K562 (cell line): ENCODE results near the gene OR6K3. TPM values are rescaled to one million over a fixed set of nuclear protein-coding genes. Genes with fewer than 3 reads are reported as not detected.

Experiments used
- ATAC-seq: fragments of 200-7000 bp; cut with Tn5 transposase; 3 replicates; pipeline ENCODE4 v1.9.1; 2020; ENCODE audit warnings: moderate library complexity
- Bru-seq: library from RNA; stranded (reverse); fragments of 400-500 nt; gene quantifications from one replicate; lab custom pipeline; 2021; lab: Mats Ljungman, UMichigan
- BruChase-seq, 2 experiments: library from RNA; stranded (reverse); fragments of 400-500 nt; gene quantifications; one replicate each; lab custom pipeline; 2021; lab: Mats Ljungman, UMichigan
- BruUV-seq: library from RNA; stranded (reverse); fragments of 400-500 nt; replicated peaks from 2 replicates; lab custom pipeline; 2021; lab: Mats Ljungman, UMichigan
- CTCF ChIA-PET: fragments of 300-600 bp; formaldehyde crosslinking; extraction: SDS; loops from one replicate; lab custom pipeline; 2021; ENCODE audit warnings: low intra/inter-chr PET ratio; lab: Yijun Ruan, JAX
- POLR2A ChIA-PET: fragments of 300-600, 350-650 bp; sonication (Branson Sonifier 250); formaldehyde crosslinking; extraction: SDS; loops from one replicate; lab custom pipeline; 2021; ENCODE audit warnings: antibody characterized with exemption, inconsistent platforms; lab: Yijun Ruan, JAX
- DNase-seq, 4 experiments: peaks; one replicate each; pipeline versions ENCODE4 v3.0.0 to v3.0.0-alpha.2; 2011 to 2018; ENCODE audit warnings: low spot score in 3 of 4, mixed read lengths in 3 of 4; ENCODE audit errors: extremely low read depth in 1 of 4
- FAIRE-seq: peaks from 2 replicates; lab custom pipeline; 2011; peaks lifted over from hg19 to GRCh38; lab: Jason Lieb, UNC
- H2AFZ ChIP-seq: 2 replicates; pipeline ENCODE4 v1.6.0; 2011; ENCODE audit warnings: low read depth, low read length, control low read depth, inconsistent platforms
- H3K27ac ChIP-seq: fragments of 200-600 bp; 3 replicates; pipeline ENCODE4 v1.8.0; 2011; ENCODE audit warnings: low read depth, mild to moderate bottlenecking, control low read depth, inconsistent platforms, low read length, moderate library complexity, mixed read lengths; ENCODE audit errors: extremely low read depth
- H3K27me3 ChIP-seq, 2 experiments: fragments of 300-600 bp in 1 of 2; 2 replicates in 1 of 2; 3 replicates in 1 of 2; pipeline versions ENCODE4 v1.6.0 to v1.8.0; 2011; ENCODE audit warnings: inconsistent platforms in 2 of 2, low read length in 2 of 2, mild to moderate bottlenecking in 1 of 2, mixed read lengths in 1 of 2, moderate library complexity in 1 of 2; ENCODE audit not compliant: control insufficient read depth in 2 of 2, insufficient read depth in 2 of 2
- H3K36me3 ChIP-seq: fragments of 300-600 bp; 3 replicates; pipeline ENCODE4 v1.8.0; 2011; ENCODE audit warnings: mild to moderate bottlenecking, low read length, inconsistent platforms; ENCODE audit not compliant: control insufficient read depth, insufficient read depth
- H3K4me1 ChIP-seq, 2 experiments: fragments of 200-600 bp in 1 of 2; replicated peaks in 1 of 2; 2 replicates in 1 of 2; 3 replicates in 1 of 2; pipeline versions ENCODE4 v1.5.1 to v1.8.0; 2011; ENCODE audit warnings: inconsistent platforms in 2 of 2, low read length in 2 of 2, mild to moderate bottlenecking in 1 of 2, mixed read lengths in 1 of 2, moderate library complexity in 1 of 2; ENCODE audit not compliant: control insufficient read depth in 2 of 2, insufficient read depth in 2 of 2
- H3K4me2 ChIP-seq: 2 replicates; pipeline ENCODE4 v1.6.1; 2011; ENCODE audit warnings: low read length, control low read depth, inconsistent platforms, mixed read lengths; ENCODE audit not compliant: insufficient read depth
- H3K4me3 ChIP-seq: fragments of 200-600 bp; sonication (generic), shearing (Covaris generic); 2 replicates; pipeline ENCODE4 v1.5.1; 2016; ENCODE audit warnings: control low read depth, inconsistent platforms
- H3K79me2 ChIP-seq: fragments of 200-600 bp; 3 replicates; pipeline ENCODE4 v1.8.0; 2011; ENCODE audit warnings: low read length, inconsistent platforms; ENCODE audit not compliant: control insufficient read depth, insufficient read depth
- H3K9ac ChIP-seq, 2 experiments: 2 replicates each; pipeline versions ENCODE4 v1.6.0 to v1.6.1; 2011; ENCODE audit warnings: low read depth in 2 of 2, low read length in 2 of 2, control low read depth in 1 of 2, inconsistent platforms in 1 of 2, mild to moderate bottlenecking in 1 of 2, mixed read lengths in 1 of 2; ENCODE audit not compliant: insufficient read depth in 1 of 2
- H3K9me1 ChIP-seq: one replicate; pipeline ENCODE4 v1.6.0; 2011; ENCODE audit warnings: inconsistent platforms, mild to moderate bottlenecking, low read length, moderate library complexity; ENCODE audit not compliant: control insufficient read depth, insufficient read depth
- H3K9me3 ChIP-seq: replicated peaks from 2 replicates; pipeline ENCODE4 v1.5.1; 2011; ENCODE audit warnings: low read depth, low read length, inconsistent platforms; ENCODE audit not compliant: control insufficient read depth, insufficient read depth
- H4K20me1 ChIP-seq: replicated peaks from 2 replicates; pipeline ENCODE4 v1.6.1; 2011; ENCODE audit warnings: low read length, inconsistent platforms, mixed read lengths; ENCODE audit not compliant: control insufficient read depth, insufficient read depth
- ARNT ChIP-seq, 2 experiments: fragments of 450-650 bp; IDR thresholded peaks; 2 replicates each; pipeline ENCODE4 v1.6.1; 2016; ENCODE audit warnings: mild to moderate bottlenecking in 1 of 2
- HNRNPL ChIP-seq: fragments of 200-400 bp; formaldehyde crosslinking; IDR thresholded peaks from 2 replicates; pipeline ENCODE4 v1.6.1; 2017; ENCODE audit warnings: low read depth, mild to moderate bottlenecking, low read length
- LEF1 ChIP-seq: fragments of 450-650 bp; IDR thresholded peaks from 2 replicates; pipeline ENCODE4 v1.6.1; 2016; ENCODE audit warnings: mild to moderate bottlenecking
- MTA2 ChIP-seq: fragments of 450-650 bp; IDR thresholded peaks from 2 replicates; pipeline ENCODE4 v1.6.1; 2016; ENCODE audit warnings: low read depth
- PBX2 ChIP-seq, 2 experiments: IDR thresholded peaks in 1 of 2; conservative IDR thresholded peaks in 1 of 2; 2 replicates each; pipeline ENCODE4 v1.6.1; 2016; ENCODE audit warnings: low read depth in 2 of 2, mild to moderate bottlenecking in 1 of 2, missing compliant biosample characterization in 1 of 2, missing genetic modification characterization in 1 of 2, moderate library complexity in 1 of 2
- SAFB ChIP-seq: fragments of 200-400 bp; formaldehyde crosslinking; IDR thresholded peaks from 2 replicates; pipeline ENCODE4 v1.6.1; 2017; ENCODE audit warnings: low read depth, low read length, borderline replicate concordance
- THRAP3 ChIP-seq: fragments of 450-650 bp; IDR thresholded peaks from 2 replicates; pipeline ENCODE4 v1.6.1; 2016; ENCODE audit warnings: mild to moderate bottlenecking, inconsistent platforms, borderline replicate concordance
- ZFP36 ChIP-seq: fragments of 150-350 bp; IDR thresholded peaks from 2 replicates; pipeline ENCODE4 v1.6.1; 2018; ENCODE audit warnings: low read length, low read depth; ENCODE audit not compliant: partially characterized antibody
- WGBS: fragments of 100-300 bp; shearing (Covaris generic); methylation state at CpG from one replicate; pipeline ENCODE4 v1.1.6; 2016; ENCODE audit warnings: low coverage, mixed read lengths; ENCODE audit not compliant: insufficient coverage; ENCODE audit errors: missing lambda C conversion rate; 5-methylcytosine and 5-hydroxymethylcytosine counted together
- in situ Hi-C: fragments of 300-500 bp; cut with MboI; formaldehyde crosslinking; loops from 4 replicates; pipeline ENCODE4 v1.15.0; 2018; ENCODE audit warnings: inconsistent platforms, mixed read lengths
- intact Hi-C: fragments of 100-400 bp; cut with micrococcal nuclease; formaldehyde crosslinking; loops from 2 replicates; pipeline ENCODE4 v1.14.2; 2022
- long read RNA-seq, 3 experiments: library from polyadenylated mRNA in 2 of 3; library from RNA in 1 of 3; unstranded in 2 of 3; stranded (forward) in 1 of 3; transcript quantifications; one replicate each; pipeline ENCODE4 v2.0.0, GENCODE V29; 2019 to 2022
- polyA minus RNA-seq, 3 experiments: library from RNA; depleted of rRNA, polyadenylated mRNA; stranded (reverse); fragments of >200 nt; gene quantifications; 2 replicates each; pipeline ENCODE4 v1.2.3, GENCODE V29; 2011
- polyA plus RNA-seq, 8 experiments: library from polyadenylated mRNA; depleted of rRNA in 4 of 8; stranded (reverse) in 5 of 8; unstranded in 3 of 8; fragments of >200 nt; fragmentation: Nextera tagmentation in 2 of 8; fragmentation: Illumina TruSeq in 1 of 8; extraction: Ambion mirVana in 2 of 8; extraction: Trizol in 1 of 8; gene quantifications; 2 replicates each; pipeline versions ENCODE4 v1.2.1 to v1.2.3, GENCODE V29; 2011 to 2014; ENCODE audit warnings: inconsistent platforms in 1 of 8, missing spikeins in 1 of 8
- total RNA-seq, 7 experiments: library from RNA; depleted of rRNA in 6 of 7; stranded (reverse); fragments of >200 nt in 6 of 7; fragmentation: Illumina TruSeq in 2 of 7; extraction: Trizol in 2 of 7; gene quantifications; 2 replicates each; pipeline versions ENCODE4 v1.2.1 to v1.2.3, GENCODE V29; 2011 to 2021; ENCODE audit warnings: low replicate concordance in 1 of 7
- TF ChIP-seq, protein P1 (sequence below): fragments of 250-450 bp; sonication (Bioruptor Pico); IDR thresholded peaks from 2 replicates; pipeline ENCODE4 v1.4.0; 2020; ENCODE audit warnings: mild to moderate bottlenecking, moderate library complexity

OR6K3 gene, protein sequence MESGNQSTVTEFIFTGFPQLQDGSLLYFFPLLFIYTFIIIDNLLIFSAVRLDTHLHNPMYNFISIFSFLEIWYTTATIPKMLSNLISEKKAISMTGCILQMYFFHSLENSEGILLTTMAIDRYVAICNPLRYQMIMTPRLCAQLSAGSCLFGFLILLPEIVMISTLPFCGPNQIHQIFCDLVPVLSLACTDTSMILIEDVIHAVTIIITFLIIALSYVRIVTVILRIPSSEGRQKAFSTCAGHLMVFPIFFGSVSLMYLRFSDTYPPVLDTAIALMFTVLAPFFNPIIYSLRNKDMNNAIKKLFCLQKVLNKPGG
- total RNA-seq (2011; cell fraction: chromatin; rRNA removed; ENCODE audit: low replicate concordance) = not detected in 2 replicates
- not detected in 2 replicates for total RNA-seq (2011; cell fraction: nucleolus; rRNA removed)
- total RNA-seq (2011; cell fraction: nucleoplasm; rRNA removed) = not detected in 2 replicates
- total RNA-seq (2014; rRNA removed) (not detected in 2 replicates), total RNA-seq (2014; rRNA removed; fragmentation: Illumina TruSeq; extraction: Trizol) (not detected in 2 replicates), total RNA-seq (2015; rRNA removed; fragmentation: Illumina TruSeq; extraction: Trizol) (not detected in 2 replicates), total RNA-seq (2021) (not detected in 2 replicates), polyA plus RNA-seq (2011; rRNA removed) (not detected in 2 replicates), polyA plus RNA-seq (2014; fragmentation: Illumina TruSeq; extraction: Trizol) (not detected in 2 replicates), polyA plus RNA-seq (2014; fragmentation: Nextera tagmentation; extraction: Ambion mirVana) (not detected), polyA plus RNA-seq (2014; rRNA removed) (0.20 TPM in 1 of 2 replicates, not detected in the other), polyA minus RNA-seq (2011; rRNA and poly(A)+ RNA removed) (not detected in 2 replicates), Bru-seq, nascent RNA (not detected), BruChase-seq, experiment 1, labeled RNA remaining after a 2-hour chase (not detected), BruChase-seq, experiment 2, labeled RNA remaining after a 6-hour chase (not detected)
- polyA plus RNA-seq (2011; cell fraction: cytosol; rRNA removed) = not detected in 2 replicates
- polyA plus RNA-seq (2011; cell fraction: nucleus; rRNA removed) = not detected in 2 replicates
- 0.08 TPM in 1 of 2 replicates, not detected in the other for polyA plus RNA-seq (2012)
- polyA minus RNA-seq (2011; cell fraction: cytosol; rRNA and poly(A)+ RNA removed) = not detected in 2 replicates
- polyA minus RNA-seq (2011; cell fraction: nucleus; rRNA and poly(A)+ RNA removed) = not detected in 2 replicates
- long read RNA-seq, experiment 1 = 0 reads
- long read RNA-seq, experiment 2 = 0 reads
- long read RNA-seq, experiment 3 = 0 reads

DNA sequence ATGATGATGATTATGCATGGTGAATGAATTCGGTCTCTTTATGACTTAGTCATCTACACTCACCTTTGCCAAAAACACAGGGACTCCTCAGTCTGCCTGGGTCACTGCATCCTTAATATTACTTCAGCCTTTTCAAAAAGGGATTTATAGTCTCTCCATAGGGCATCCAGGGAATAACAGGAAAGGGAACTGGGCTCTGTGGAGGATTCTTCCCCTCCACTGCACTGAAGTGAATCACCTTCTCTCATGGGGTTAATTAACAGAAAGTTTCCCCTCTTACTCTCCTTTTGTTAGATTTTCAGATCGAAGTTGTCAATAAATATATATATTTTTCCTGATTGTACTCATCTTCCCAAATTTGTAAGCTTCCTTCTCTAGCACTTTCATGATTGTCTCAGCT is at the start of gene OR6K3:
Gene OR6K3, minus strand, starts transcription at position 101 of the 400 bp plus-strand sequence. CDS start 2,605 bp downstream, outside the sequence.
- Histone ChIP-seq H3K9me3 (no peaks in the 10 kb centered on the region), H3K4me1 (no peaks in the 10 kb centered on the region), H4K20me1 (no peaks in the 10 kb centered on the region), H3K9me1 (no peaks in the 10 kb centered on the region), H3K4me3 (no peak within 1 kb of the TSS), H3K27me3 (no peaks in the 10 kb centered on the region), H2AFZ (peak within 1 kb of the TSS; percentile 47; the same call in 1 of the 2 replicates), H3K27ac (no peak within 1 kb of the TSS), H3K4me2 (no peak within 1 kb of the TSS), H3K79me2 (no peaks in the 10 kb centered on the region), H3K9ac (no peak within 1 kb of the TSS), H3K36me3 (no peaks in the 10 kb centered on the region)
- FAIRE-seq (no peak), DNase-seq (no peak), ATAC-seq (no peak)
- ChIA-PET POLR2A (interaction anchor here (1.4 kb wide), 1 partner anchor 10 kb away, joined by 4 read pairs; no protein-coding TSS in a partner anchor), CTCF (no interaction called here)
- intact Hi-C loops = no loop called here
- BruUV-seq = no TSS peak
- in situ Hi-C loops = no loop called here
- 36% methylated on average over 2 of the region's 2 CpGs for WGBS
- TF ChIP-seq THRAP3 (no peak), PBX2 (CRISPR knock-in tag; IDR thresholded peaks at IDR 0.05; ENCODE audit: low read depth) (no peak), PBX2 (tag; conservative IDR thresholded peaks at IDR 0.05; ENCODE audit: low read depth) (no peak), SAFB (no peak), LEF1 (no peak), ZFP36 (no peak), HNRNPL (no peak), ARNT (IDR thresholded peaks at IDR 0.05) (no peak), MTA2 (no peak)
- TF ChIP-seq, protein P1, sequence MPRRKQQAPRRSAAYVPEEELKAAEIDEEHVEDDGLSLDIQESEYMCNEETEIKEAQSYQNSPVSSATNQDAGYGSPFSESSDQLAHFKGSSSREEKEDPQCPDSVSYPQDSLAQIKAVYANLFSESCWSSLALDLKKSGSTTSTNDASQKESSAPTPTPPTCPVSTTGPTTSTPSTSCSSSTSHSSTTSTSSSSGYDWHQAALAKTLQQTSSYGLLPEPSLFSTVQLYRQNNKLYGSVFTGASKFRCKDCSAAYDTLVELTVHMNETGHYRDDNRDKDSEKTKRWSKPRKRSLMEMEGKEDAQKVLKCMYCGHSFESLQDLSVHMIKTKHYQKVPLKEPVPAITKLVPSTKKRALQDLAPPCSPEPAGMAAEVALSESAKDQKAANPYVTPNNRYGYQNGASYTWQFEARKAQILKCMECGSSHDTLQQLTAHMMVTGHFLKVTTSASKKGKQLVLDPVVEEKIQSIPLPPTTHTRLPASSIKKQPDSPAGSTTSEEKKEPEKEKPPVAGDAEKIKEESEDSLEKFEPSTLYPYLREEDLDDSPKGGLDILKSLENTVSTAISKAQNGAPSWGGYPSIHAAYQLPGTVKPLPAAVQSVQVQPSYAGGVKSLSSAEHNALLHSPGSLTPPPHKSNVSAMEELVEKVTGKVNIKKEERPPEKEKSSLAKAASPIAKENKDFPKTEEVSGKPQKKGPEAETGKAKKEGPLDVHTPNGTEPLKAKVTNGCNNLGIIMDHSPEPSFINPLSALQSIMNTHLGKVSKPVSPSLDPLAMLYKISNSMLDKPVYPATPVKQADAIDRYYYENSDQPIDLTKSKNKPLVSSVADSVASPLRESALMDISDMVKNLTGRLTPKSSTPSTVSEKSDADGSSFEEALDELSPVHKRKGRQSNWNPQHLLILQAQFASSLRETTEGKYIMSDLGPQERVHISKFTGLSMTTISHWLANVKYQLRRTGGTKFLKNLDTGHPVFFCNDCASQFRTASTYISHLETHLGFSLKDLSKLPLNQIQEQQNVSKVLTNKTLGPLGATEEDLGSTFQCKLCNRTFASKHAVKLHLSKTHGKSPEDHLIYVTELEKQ (CRISPR knock-in tag) = no peak
